SU-DHL-6 (cell line): ENCODE measurements around the gene KERA.

Experiments
- CTCF ChIP-seq: fragments of 200-600 bp; sonication (generic); IDR thresholded peaks from one replicate; pipeline ENCODE4 v1.5.1; 2017; ENCODE audit warnings: antibody characterized with exemption, mild to moderate bottlenecking, low read length, moderate library complexity; ENCODE audit not compliant: insufficient read depth, poor library complexity, severe bottlenecking
- EZH2phosphoT487 ChIP-seq: fragments of 200-600 bp; sonication (generic), shearing (Covaris generic); conservative IDR thresholded peaks from 2 replicates; pipeline ENCODE4 v1.6.1; 2018; ENCODE audit warnings: mild to moderate bottlenecking, antibody characterized with exemption, low read length, moderate library complexity, mixed read lengths

DNA sequence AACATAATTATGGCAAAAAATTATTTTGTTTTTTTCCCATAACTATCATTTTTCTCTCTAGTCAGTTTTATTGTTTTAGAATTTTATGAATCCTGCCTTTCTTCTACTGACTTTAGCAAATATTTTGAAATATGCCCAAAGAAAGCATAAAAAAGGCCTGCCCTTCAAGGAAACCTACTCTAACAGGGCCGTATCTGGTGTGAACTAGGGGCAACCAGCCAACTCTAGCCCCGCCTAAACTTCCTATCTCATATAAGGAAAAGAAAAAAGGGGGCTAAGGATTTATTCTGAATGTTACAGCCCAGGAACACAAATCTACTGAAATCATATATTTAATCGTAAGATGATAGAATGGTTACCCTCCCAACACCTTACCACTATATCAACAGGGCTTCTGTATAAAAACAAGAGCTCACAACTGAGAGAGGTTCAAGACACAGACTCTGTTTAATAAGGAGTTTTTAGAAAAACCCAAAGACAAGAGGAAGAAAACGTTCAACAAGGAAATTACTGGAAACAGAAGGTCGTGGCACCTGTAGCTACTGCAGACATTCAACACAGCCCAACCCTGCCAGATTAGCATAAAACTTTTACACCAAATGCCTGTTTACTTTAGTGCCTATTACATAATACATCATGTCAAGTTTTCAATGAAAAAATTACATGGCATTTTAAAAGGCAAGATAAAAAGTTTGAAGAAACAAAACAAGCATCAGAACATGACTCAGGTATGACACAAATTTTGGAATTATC is 40.1 kb downstream of the KERA start:
- no peak for TF ChIP-seq CTCF
- TF ChIP-seq EZH2phosphoT487: no peak
